A673 (cell line): ENCODE results near the gene ADTRP. TPM values are rescaled to one million over a fixed set of nuclear protein-coding genes. Genes with fewer than 3 reads are reported as not detected.

Experiments used
- BruUV-seq: library from RNA; stranded (reverse); fragments of 400-500 nt; replicated peaks from 2 replicates; lab custom pipeline; 2021; lab: Mats Ljungman, UMichigan
- CTCF ChIA-PET: fragments of 300-600 bp; sonication (Branson Sonifier 250); formaldehyde crosslinking; loops from one replicate; lab custom pipeline; 2022; ENCODE audit warnings: antibody characterized with exemption; lab: Charles Lee
- POLR2A ChIA-PET: fragments of 300-600 bp; sonication (Branson Sonifier 250); formaldehyde crosslinking; loops from one replicate; lab custom pipeline; 2022; ENCODE audit warnings: antibody characterized with exemption; ENCODE audit not compliant: low non-redundant PET; lab: Charles Lee
- DNase-seq: peaks from one replicate; pipeline ENCODE4 v3.0.0-alpha.2; 2015; ENCODE audit warnings: low spot score
- H3K27ac ChIP-seq: fragments of 200-600 bp; sonication (generic); 2 replicates; pipeline ENCODE4 v1.5.1; 2016; ENCODE audit warnings: mixed run types, low read depth, mild to moderate bottlenecking, mixed read lengths, antibody characterized with exemption, low read length; ENCODE audit not compliant: poor library complexity, severe bottlenecking
- H3K27me3 ChIP-seq: fragments of 200-600 bp; sonication (generic); replicated peaks from 2 replicates; pipeline ENCODE4 v1.6.1; 2017; ENCODE audit warnings: mixed run types, low read depth, mild to moderate bottlenecking, mixed read lengths, antibody characterized with exemption, low read length; ENCODE audit not compliant: insufficient read depth, poor library complexity
- H3K36me3 ChIP-seq: fragments of 200-600 bp; sonication (generic); 2 replicates; pipeline ENCODE4 v1.6.1; 2016; ENCODE audit warnings: mixed run types, mild to moderate bottlenecking, mixed read lengths, antibody characterized with exemption, low read length; ENCODE audit not compliant: insufficient read depth, poor library complexity, severe bottlenecking
- H3K4me1 ChIP-seq: fragments of 200-600 bp; sonication (generic); 2 replicates; pipeline ENCODE4 v1.6.1; 2017; ENCODE audit warnings: mixed run types, mild to moderate bottlenecking, mixed read lengths, antibody characterized with exemption, low read length; ENCODE audit not compliant: insufficient read depth, poor library complexity, severe bottlenecking
- H3K4me3 ChIP-seq: fragments of 200-600 bp; sonication (generic); 2 replicates; pipeline ENCODE4 v1.5.1; 2016; ENCODE audit warnings: low read depth, mixed run types, mild to moderate bottlenecking, mixed read lengths, low read length; ENCODE audit not compliant: poor library complexity, severe bottlenecking
- H3K9me3 ChIP-seq: fragments of 200-600 bp; sonication (generic); 2 replicates; pipeline ENCODE4 v1.6.1; 2016; ENCODE audit warnings: mixed run types, low read depth, mild to moderate bottlenecking, mixed read lengths, antibody characterized with exemption, low read length; ENCODE audit not compliant: poor library complexity, severe bottlenecking
- CTCF ChIP-seq: fragments of 300-800, 200-600 bp; sonication (generic); conservative IDR thresholded peaks from 2 replicates; pipeline ENCODE4 v1.5.1; 2017; ENCODE audit warnings: low read depth, mild to moderate bottlenecking, antibody characterized with exemption, low read length, moderate library complexity, mixed read lengths
- EZH2 ChIP-seq: fragments of 200-600 bp; sonication (generic); IDR thresholded peaks from 2 replicates; pipeline ENCODE4 v1.6.1; 2017; ENCODE audit warnings: borderline replicate concordance, low read depth, mild to moderate bottlenecking, mixed read lengths, antibody characterized with exemption, low read length; ENCODE audit not compliant: poor library complexity, severe bottlenecking
- intact Hi-C: fragments of 100-400 bp; cut with micrococcal nuclease; formaldehyde crosslinking; loops from one replicate; pipeline ENCODE4 v1.10.0; 2022; ENCODE audit not compliant: unreplicated experiment
- total RNA-seq: library from RNA; stranded (reverse); gene quantifications from 2 replicates; pipeline ENCODE4 v1.2.3, GENCODE V29; 2021

The ADTRP gene
- total RNA-seq, 1 experiment from 2014 or later, result not detected

GRCh38 chr6:11731423-11731822, 47.2 kb downstream of the ADTRP start:
- POLR2A ChIA-PET, result no interaction called here
- BruUV-seq, result no TSS peak
- intact Hi-C loops, result no loop called here

GRCh38 chr6:11730641-11731040, 48.0 kb downstream of the ADTRP start:
- peaks cover 89% of the 10 kb centered on the region for H3K27me3 ChIP-seq
- ChIA-PET POLR2A (no interaction called here), CTCF (no interaction called here)
- no peak for DNase-seq
- H3K4me3 ChIP-seq, result no peak overlapping the region
- no TSS peak for BruUV-seq
- intact Hi-C loops, result no loop called here
- H3K27ac ChIP-seq, result no peak overlapping the region
- H3K4me1 ChIP-seq, result no peaks in the 10 kb centered on the region
- no peak for TF ChIP-seq CTCF
- TF ChIP-seq EZH2, result no peak
- no peaks in the 10 kb centered on the region for H3K9me3 ChIP-seq
- no peaks in the 10 kb centered on the region for H3K36me3 ChIP-seq

More at GRCh38 chr6:11731423-11731822, 47.2 kb downstream of the ADTRP start:
- H3K9me3 ChIP-seq, result no peaks in the 10 kb centered on the region
- DNase-seq, result no peak
- CTCF ChIA-PET, result no interaction called here
- TF ChIP-seq CTCF, result no peak
- TF ChIP-seq EZH2, result no peak
- H3K36me3 ChIP-seq, result no peaks in the 10 kb centered on the region
- H3K27me3 ChIP-seq, result peaks cover 87% of the 10 kb centered on the region
- H3K27ac ChIP-seq, result no peak overlapping the region
- H3K4me1 ChIP-seq, result no peaks in the 10 kb centered on the region
- no peak overlapping the region for H3K4me3 ChIP-seq

GRCh38 chr6:11729076-11729475, 49.5 kb downstream of the ADTRP start:
- DNase-seq, result no peak
- Histone ChIP-seq H3K27me3 (peaks cover 86% of the 10 kb centered on the region), H3K9me3 (no peaks in the 10 kb centered on the region), H3K4me1 (no peaks in the 10 kb centered on the region), H3K36me3 (no peaks in the 10 kb centered on the region), H3K4me3 (no peak overlapping the region), H3K27ac (no peak overlapping the region)
- intact Hi-C loops, result no loop called here
- POLR2A ChIA-PET, result no interaction called here
- no TSS peak for BruUV-seq
- TF ChIP-seq EZH2 (no peak), CTCF (no peak)
- CTCF ChIA-PET, result no interaction called here
